ENCODE results near the gene SMPDL3A.

Gene SMPDL3A

DNA sequence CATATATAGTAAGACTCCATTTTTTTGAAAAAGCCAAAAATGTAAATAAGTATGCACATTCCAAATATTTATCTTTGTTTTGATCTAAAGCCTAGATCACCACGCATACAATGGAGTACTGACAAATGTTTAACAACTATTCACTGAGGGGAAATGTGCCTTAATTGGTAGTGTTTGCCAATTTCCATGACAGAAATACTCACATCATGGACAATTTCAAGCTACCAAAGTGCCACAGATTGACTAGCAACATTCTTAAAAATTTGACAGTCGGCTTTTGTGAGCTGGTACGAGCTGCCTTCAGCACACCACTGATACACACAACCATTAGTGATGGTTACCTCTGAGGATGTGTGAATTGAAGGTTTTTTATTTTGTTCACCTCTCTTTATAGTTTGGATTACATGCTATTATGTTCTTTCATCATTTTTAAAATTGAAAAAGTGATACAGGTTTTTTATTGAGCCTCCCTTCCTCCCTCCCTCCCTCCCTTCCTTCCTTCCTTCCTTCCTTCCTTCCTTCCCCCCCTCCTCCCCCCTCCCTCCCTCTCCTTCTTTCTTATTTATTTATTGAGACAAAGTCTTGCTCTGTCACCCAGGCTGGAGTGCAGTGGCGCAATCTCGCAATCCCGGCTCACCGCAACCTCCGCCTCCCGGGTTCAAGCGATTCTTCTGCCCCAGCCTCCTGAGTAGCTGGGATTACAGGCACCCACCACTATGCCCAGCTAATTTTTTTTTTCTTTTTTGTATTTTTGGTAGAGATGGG is 19.2 kb downstream of the SMPDL3A start:
- DNase-seq: no peak

DNA sequence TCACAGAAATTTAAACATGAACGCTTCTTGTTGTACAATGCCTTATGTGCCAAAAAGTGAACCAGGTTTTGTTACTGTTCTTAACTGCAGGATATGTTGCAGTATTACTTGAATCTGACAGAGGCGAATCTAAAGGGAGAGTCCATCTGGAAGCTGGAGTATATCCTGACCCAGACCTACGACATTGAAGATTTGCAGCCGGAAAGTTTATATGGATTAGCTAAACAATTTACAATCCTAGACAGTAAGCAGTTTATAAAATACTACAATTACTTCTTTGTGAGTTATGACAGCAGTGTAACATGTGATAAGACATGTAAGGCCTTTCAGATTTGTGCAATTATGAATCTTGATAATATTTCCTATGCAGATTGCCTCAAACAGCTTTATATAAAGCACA is 19.9 kb downstream of the SMPDL3A start:
- no peak for DNase-seq

DNA sequence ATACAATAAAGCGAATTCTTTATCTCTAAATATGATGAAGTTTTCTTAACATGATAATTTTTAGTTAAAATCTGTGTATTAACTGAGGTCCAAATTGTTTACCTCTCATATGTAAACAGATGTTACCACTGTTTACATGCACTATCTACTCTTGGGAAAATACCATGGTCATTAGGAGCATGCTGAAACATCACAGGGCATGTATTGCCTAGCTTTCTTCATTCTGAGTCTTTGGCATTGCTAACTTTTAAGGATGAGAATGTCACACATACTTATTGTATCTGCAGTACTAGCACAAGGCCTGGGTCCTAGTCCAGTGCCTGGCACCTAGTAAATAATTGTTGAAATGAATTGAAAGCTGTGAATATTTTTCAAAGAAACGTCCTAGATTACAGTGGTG is 20.6 kb downstream of the SMPDL3A start:
- no peak for DNase-seq

GRCh38 chr6:122810189-122810588 is 21.1 kb downstream of the SMPDL3A start:
- DNase-seq: no peak

GRCh38 chr6:122817358-122817757 is 28.3 kb downstream of the SMPDL3A start:
- no peak for DNase-seq

GRCh38 chr6:122817766-122818165 is 28.7 kb downstream of the SMPDL3A start:
- DNase-seq: no peak

GRCh38 chr6:122818866-122819265 is 29.8 kb downstream of the SMPDL3A start:
- DNase-seq: no peak

DNA sequence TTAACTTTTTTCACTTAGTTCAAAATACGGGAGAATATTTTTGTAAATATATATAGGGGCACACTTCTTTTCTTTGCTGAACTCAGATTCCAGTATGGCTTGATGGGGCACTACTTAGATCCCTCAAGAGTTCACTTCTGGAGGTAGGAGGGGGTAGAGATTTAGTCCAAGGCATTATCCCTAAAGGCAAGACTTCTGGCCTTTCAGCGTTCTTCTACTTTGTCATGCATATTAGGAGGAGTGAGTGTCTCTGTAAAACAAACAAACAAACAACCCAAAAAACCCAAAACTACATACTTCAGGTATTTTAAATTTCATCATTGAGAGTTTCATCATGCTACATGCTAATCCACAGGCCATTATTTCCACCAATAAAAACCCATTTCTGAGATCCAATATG is 32.0 kb downstream of the SMPDL3A start:
- no peak for DNase-seq

- DNase-seq: no peak
These were observed 36.1 kb downstream of the SMPDL3A start for GRCh38 chr6:122825163-122825562.

DNA sequence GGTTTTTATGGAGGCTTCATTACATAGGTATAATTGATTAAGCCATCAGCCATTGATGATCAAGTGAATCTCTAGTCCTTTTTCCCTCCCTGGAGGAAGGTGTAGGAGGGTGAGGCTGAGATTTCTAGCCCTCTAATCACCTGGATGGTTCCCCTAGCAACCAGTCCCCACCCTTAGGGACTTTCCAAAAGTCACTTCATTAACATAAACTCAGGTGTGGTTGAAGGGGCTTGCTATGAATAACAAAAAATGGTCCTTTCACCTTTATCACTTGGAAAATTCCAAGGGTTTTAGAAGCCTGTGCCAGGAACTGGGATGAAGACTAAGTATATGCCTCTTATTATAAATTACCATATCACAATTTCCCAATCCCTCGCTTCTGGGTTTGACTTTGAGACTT is 40.4 kb downstream of the SMPDL3A start:
- no peak for DNase-seq

DNA sequence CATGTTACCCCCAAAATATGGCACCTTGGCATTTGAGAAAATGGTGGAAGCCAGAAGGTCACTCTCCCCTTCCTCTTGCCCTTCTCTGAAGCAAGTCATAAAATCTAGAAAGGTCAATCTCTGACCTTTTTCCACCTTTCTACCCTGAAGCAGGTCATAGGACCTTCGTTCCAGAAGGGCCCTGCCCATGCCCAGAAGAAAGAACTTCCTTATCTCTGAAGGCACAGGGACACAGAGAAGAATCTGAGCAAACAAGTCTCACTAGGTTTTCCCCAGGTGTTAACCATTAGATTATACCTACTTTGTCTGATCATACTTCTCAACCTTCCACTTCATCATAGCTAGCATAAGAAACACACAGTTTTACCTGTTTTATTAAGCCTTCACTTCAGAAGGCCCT is 42.5 kb downstream of the SMPDL3A start:
- DNase-seq: no peak

- no peak for DNase-seq
These were observed 43.4 kb downstream of the SMPDL3A start for GRCh38 chr6:122832459-122832858.

DNA sequence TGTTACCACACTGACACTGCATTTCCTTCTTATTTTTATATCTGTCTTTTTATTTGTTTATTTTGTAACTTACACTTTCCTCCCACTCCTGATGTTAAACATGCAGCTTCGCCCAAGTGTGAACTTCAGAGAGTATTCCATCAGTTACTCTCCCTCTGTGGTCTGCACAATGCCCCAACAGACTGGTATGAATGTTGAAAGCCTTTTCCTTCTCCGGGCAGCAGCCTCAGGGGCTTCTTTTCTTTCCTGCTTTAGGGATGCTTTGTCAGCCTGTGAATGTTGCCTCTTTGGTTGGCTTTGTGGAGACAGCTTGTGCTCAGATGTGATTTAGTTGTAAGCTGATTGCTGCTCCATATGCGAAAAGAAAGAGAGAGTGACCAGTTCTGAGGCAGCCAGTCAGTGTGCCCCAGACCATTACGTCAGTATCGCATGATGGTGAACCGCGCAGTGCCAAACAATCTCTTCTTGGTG is 44.0 kb downstream of the SMPDL3A start:
- no peak for DNase-seq

- no peak for DNase-seq
These were observed 49.2 kb downstream of the SMPDL3A start for GRCh38 chr6:122838060-122838780.

DNA sequence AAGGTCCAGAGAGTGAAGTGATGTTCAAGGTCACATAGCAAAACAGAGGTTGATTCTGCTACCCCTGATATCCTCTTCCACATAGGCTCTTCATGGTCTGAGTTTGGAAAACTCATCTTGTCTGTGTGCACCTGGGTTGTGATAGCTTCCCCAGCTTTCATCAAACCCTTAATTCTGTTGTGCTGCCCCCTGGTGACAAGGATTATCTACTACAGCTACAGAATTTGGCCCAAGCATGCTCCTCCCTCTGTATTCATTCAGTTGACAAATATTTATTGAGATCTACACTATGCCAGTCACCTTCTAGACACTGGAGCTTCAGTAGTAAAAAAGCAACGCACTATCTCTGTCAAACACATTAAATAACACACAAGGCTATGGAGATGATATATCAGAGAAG is 50.4 kb downstream of the SMPDL3A start:
- DNase-seq: peak; percentile 42 to 56

GRCh38 chr6:122839906-122840305 is 50.8 kb downstream of the SMPDL3A start:
- DNase-seq: no peak

DNA sequence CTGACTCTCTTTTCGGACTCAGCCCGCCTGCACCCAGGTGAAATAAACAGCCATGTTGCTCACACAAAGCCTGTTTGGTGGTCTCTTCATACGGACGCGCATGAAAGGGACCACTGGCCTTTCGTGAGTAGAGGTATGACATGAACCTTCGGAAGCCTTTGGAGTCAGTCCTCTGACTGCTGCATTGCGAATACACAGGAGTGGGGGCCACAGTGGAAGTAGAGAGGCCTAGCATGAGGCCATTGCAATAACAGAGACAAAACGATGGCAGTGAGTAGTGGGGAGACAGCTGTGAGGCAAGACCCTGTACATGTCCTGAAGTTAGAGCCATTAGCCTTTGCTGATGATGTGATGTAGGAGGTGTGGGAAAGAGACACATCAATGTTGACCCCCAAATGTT is 56.4 kb downstream of the SMPDL3A start:
- DNase-seq: no peak

DNA sequence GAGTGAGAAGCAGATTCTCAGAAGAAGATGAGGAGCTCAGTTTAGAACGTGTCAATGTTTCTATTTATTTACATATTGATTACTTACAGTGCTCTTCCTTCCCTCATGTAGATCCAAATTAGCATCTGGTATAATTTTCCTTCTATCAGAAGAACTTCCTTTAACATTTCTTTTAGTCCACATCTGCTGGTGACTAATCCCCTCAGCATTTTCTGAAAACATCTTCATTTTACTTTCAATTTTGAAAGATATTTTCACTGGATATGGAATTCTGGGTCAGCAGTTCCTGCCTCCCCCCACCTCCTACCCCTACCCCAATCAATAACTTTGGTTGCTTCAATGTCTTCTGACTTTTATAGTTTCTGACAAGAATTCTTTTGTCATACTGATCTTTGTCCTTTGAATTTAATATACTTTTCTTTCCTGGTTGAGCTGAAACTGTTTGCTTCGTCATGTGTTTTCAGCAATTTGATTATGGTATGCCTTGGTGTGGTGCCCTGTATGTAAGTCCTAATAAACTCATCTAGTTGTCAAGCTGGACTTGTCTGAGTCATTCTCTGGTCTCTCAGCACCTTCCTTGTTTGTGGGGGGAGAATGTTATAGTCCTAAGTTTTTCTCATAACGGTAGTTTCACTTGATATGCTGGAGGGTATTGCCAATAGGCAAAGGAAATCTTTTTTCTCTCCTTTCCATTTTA is 57.0 kb downstream of the SMPDL3A start:
- no peak for DNase-seq

- no peak for DNase-seq
These were observed 64.4 kb downstream of the SMPDL3A start for GRCh38 chr6:122853259-122853995.

Data from stimulated activated CD4-positive, alpha-beta T cell treated with anti-CD3 and anti-CD28 coated beads, Interleukin-2, amount 100 ng/mL, for 24 hours (primary cell).